ENCODE measurements around the gene ZNF516.

Gene ZNF516

GRCh38 chr18:76507830-76508385 lies 12.9 kb upstream of the ZNF516 start:
- DNase-seq, result no peak

- no peak for DNase-seq
Observed at GRCh38 chr18:76506974-76507764, 12.1 kb upstream of the ZNF516 start.

- DNase-seq, result no peak
Observed at GRCh38 chr18:76506395-76506794, 11.4 kb upstream of the ZNF516 start.

GRCh38 chr18:76505614-76506013 lies 10.6 kb upstream of the ZNF516 start:
- peak; percentile 74 for DNase-seq

GRCh38 chr18:76504749-76505148 lies 9.7 kb upstream of the ZNF516 start:
- peak; percentile 50 for DNase-seq

GRCh38 chr18:76503649-76504386 lies 8.8 kb upstream of the ZNF516 start:
- DNase-seq, result peak; percentile 33

- DNase-seq, result peak; percentile 56
Observed at GRCh38 chr18:76502551-76502950, 7.5 kb upstream of the ZNF516 start.

- peak; percentile 99 for DNase-seq
Observed at GRCh38 chr18:76499637-76500340, 4.7 kb upstream of the ZNF516 start.

- DNase-seq, result no peak
Observed at GRCh38 chr18:76499021-76499420, 4.0 kb upstream of the ZNF516 start.

GRCh38 chr18:76498064-76498463 lies 3.0 kb upstream of the ZNF516 start:
- peak; percentile 85 for DNase-seq

- peak; percentile 55 for DNase-seq
Observed at GRCh38 chr18:76497021-76497420, 2.0 kb upstream of the ZNF516 start.

- DNase-seq, result peak; percentile 76
Observed at GRCh38 chr18:76496194-76496890, 1.3 kb upstream of the ZNF516 start.

GRCh38 chr18:76495435-76496193 lies 572 bp upstream of the ZNF516 start:
- DNase-seq, result peak; percentile 56

- DNase-seq, result peak; percentile 58
Observed at GRCh38 chr18:76494231-76495005, 624 bp downstream of the ZNF516 start.

GRCh38 chr18:76493213-76494161 lies 1.6 kb downstream of the ZNF516 start:
- DNase-seq, result no peak

GRCh38 chr18:76492669-76493212 lies 2.3 kb downstream of the ZNF516 start:
- peak; percentile 98 for DNase-seq

GRCh38 chr18:76491776-76492668 lies 3.0 kb downstream of the ZNF516 start:
- peak; percentile 26 for DNase-seq

GRCh38 chr18:76491473-76491775 lies 3.6 kb downstream of the ZNF516 start:
- DNase-seq, result peak; percentile 53
